CD4-positive, CD25-positive, alpha-beta regulatory T cell (primary cell): ENCODE data around the gene DRC7. TPM values are rescaled to one million over a fixed set of nuclear protein-coding genes. Genes with fewer than 3 reads are reported as not detected.

Experiments used
- ATAC-seq, 2 donors: fragments of 150-1000 bp; cut with Tn5 transposase; one replicate each; pipeline ENCODE4 v1.10.0; 2021; ENCODE audit warnings: low read depth in 2 of 2, moderate number of reproducible peaks in 2 of 2, moderate library complexity in 1 of 2
- DNase-seq, 3 donors: peaks; one replicate each; pipeline versions ENCODE4 v3.0.0 to v3.0.0-alpha.2; 2012 to 2022; ENCODE audit warnings: mixed read lengths in 1 of 3
- H3K27ac ChIP-seq: one replicate; pipeline ENCODE4 v1.7.0; 2013; ENCODE audit warnings: mild to moderate bottlenecking, low read length; ENCODE audit not compliant: insufficient read depth, poor library complexity, severe bottlenecking
- H3K27me3 ChIP-seq: one replicate; pipeline ENCODE4 v1.7.0; 2013; ENCODE audit warnings: low read length; ENCODE audit not compliant: control insufficient read depth, insufficient read depth
- H3K36me3 ChIP-seq: one replicate; pipeline ENCODE4 v1.7.0; 2013; ENCODE audit warnings: mild to moderate bottlenecking, low read length, moderate library complexity; ENCODE audit not compliant: control insufficient read depth, insufficient read depth
- H3K4me1 ChIP-seq: 2 replicates; pipeline ENCODE4 v1.7.0; 2013; ENCODE audit warnings: mild to moderate bottlenecking, low read length; ENCODE audit not compliant: insufficient read depth, control insufficient read depth, poor library complexity, severe bottlenecking
- H3K4me3 ChIP-seq: one replicate; pipeline ENCODE4 v1.7.0; 2013; ENCODE audit warnings: low read depth, mild to moderate bottlenecking, low read length, moderate library complexity
- H3K9me3 ChIP-seq, 2 experiments: 1 replicate in 1 of 2; 2 replicates in 1 of 2; pipeline ENCODE4 v1.7.0; 2013; ENCODE audit warnings: low read length in 2 of 2, mild to moderate bottlenecking in 1 of 2, moderate library complexity in 1 of 2; ENCODE audit not compliant: control insufficient read depth in 2 of 2
- H3K27ac Mint-ChIP-seq, 3 donors: one replicate each; pipeline ENCODE4 v1.8.0; 2020 to 2022; ENCODE audit warnings: mild to moderate bottlenecking in 3 of 3, mixed read lengths in 3 of 3, moderate library complexity in 2 of 3
- H3K27me3 Mint-ChIP-seq: one replicate; pipeline ENCODE4 v1.8.0; 2022; ENCODE audit warnings: mild to moderate bottlenecking, mixed read lengths
- H3K36me3 Mint-ChIP-seq: one replicate; pipeline ENCODE4 v1.8.0; 2020; ENCODE audit warnings: mixed read lengths
- H3K4me1 Mint-ChIP-seq, 4 donors: one replicate each; pipeline ENCODE4 v1.8.0; 2020 to 2022; ENCODE audit warnings: mixed read lengths in 4 of 4, mild to moderate bottlenecking in 1 of 4
- H3K4me3 Mint-ChIP-seq, 4 donors: one replicate each; pipeline ENCODE4 v1.8.0; 2020 to 2022; ENCODE audit warnings: mild to moderate bottlenecking in 4 of 4, mixed read lengths in 4 of 4, moderate library complexity in 3 of 4
- H3K9me3 Mint-ChIP-seq, 7 donors: one replicate each; pipeline ENCODE4 v1.8.0; 2020 to 2022; ENCODE audit warnings: mixed read lengths in 7 of 7, mild to moderate bottlenecking in 3 of 7, moderate library complexity in 2 of 7
- polyA plus RNA-seq, 4 donors: library from polyadenylated mRNA; unstranded; fragments of 300-500 nt; fragmentation: Illumina TruSeq; gene quantifications; one replicate each; pipeline ENCODE4 v1.2.3, GENCODE V29; 2021
- total RNA-seq: library from RNA; stranded (reverse); gene quantifications from one replicate; pipeline ENCODE4 v1.2.3, GENCODE V29; 2022

The DRC7 gene
- total and polyA plus RNA-seq, 5 donors from 2014 or later, result not detected

DNA sequence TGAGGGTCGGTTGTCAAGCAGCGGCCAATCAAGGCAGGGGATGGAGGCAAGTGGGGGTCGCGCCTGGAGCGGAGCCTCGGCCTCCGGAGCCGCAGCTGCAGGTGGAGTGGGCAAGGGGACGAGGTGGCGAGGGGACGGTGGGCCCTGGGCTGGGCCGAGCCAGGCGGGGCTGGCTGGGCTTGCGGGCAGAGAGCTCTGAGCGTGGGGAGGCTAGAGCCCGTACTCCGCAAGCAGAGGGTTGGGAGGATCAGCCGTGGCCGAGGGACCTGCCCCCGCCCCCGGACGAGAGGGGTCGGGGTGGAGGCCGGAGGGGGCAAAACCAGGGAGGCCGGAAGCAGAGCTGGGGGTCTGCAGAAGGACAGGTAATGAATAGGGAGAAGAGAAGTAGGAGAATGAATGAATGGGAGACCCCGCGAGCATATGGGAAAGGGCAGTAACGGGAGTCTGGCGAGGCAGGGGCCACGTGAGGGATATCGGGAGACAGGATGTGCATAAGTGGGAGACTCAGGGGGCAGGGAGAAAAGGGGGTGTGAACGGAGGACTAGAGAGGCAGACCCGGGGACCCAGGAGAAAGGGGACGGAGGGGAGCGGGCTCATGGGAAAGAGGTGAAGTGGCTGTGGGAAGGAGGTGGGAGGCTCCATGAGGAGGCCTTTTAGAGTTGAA lies 41.3 kb downstream of the DRC7 start, which contains the start of gene KATNB1:
TSS of gene KATNB1 (plus strand) at position 16 of the 664 bp plus-strand sequence. CDS start 1,474 bp downstream, outside the sequence.
- Mint-ChIP-seq H3K9me3 (peaks cover 0 to 6% (median 0%) of the 10 kb centered on the region in 7 donors), H3K4me1 (peaks cover 0 to 42% (median 17%) of the 10 kb centered on the region in 4 donors), H3K4me3 (peak within 1 kb of the TSS; percentile 90 to 99 (median 98)), H3K27ac (peak within 1 kb of the TSS; percentile 97 to 98 (median 98)), H3K36me3 (peaks cover 9% of the 10 kb centered on the region), H3K27me3 (peaks cover 6% of the 10 kb centered on the region)
- Histone ChIP-seq H3K9me3 (no peaks in the 10 kb centered on the region), H3K4me1 (peaks cover 23% of the 10 kb centered on the region), H3K4me3 (peak within 1 kb of the TSS; percentile 89), H3K27me3 (no peaks in the 10 kb centered on the region), H3K36me3 (no peaks in the 10 kb centered on the region), H3K27ac (peak within 1 kb of the TSS; percentile 79)
- DNase-seq (no peak), ATAC-seq (peak in 1 of 2 donors; percentile 5)

DNA sequence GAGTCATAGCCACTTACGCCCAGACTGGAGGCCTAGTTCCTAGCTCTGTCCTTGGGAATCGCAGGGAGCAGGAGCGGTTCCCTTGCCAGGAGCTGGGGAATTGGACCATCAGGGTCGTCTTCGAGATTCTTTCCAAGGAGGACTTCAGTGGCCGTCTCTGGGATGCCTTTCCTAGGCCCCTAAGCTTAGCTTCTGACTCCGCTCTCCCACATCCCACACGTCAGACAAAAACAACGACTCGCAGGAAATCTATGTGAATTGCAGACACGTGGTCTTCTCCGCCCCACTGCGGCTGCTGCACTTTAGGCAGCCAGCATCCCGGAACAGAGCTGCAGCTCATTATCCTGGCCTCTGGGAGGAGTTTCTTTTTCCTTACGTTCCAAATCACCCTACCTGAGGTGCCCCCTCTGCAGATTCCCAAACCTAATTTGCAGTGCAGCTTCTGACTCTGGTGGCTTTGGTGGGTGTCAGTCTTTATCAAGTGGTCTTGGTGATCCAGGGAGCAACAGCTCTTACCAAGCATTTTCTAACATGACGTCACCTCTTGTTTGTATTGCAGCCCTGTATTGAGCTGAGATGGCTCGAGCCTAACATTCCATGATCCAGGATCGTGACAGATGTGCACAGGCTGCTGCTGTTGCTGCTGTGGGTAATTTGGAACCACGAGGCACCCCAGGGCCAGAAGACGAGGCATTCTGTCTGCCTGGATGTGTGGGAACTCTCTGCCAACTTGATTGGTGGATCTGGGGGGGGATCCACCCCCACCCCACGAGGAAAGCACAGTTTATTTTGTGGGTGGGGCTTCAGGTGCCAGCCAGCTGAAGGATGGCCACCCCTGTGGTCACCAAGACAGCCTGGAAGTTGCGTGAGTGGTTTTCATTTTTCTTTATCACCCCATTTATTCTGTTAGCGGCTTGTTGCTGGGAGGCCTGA lies 42.1 kb downstream of the DRC7 start:
- Mint-ChIP-seq H3K36me3 (peaks cover 12% of the 10 kb centered on the region), H3K4me1 (peaks cover 0 to 42% (median 17%) of the 10 kb centered on the region in 4 donors), H3K27me3 (peaks cover 6% of the 10 kb centered on the region), H3K4me3 (peak overlapping the region; percentile 90 to 99 (median 98)), H3K9me3 (peaks cover 0 to 6% (median 0%) of the 10 kb centered on the region in 7 donors), H3K27ac (peak overlapping the region; percentile 48 to 97 (median 97))
- ATAC-seq (no peak), DNase-seq (peak; percentile 24 to 62 (median 25))
- no peaks in the 10 kb centered on the region for H3K27me3 ChIP-seq
- peak overlapping the region; percentile 79 for H3K27ac ChIP-seq
- H3K36me3 ChIP-seq, result no peaks in the 10 kb centered on the region
- peak overlapping the region; percentile 80 for H3K4me3 ChIP-seq
- H3K4me1 ChIP-seq, result peaks cover 23% of the 10 kb centered on the region
- H3K9me3 ChIP-seq, result no peaks in the 10 kb centered on the region

DNA sequence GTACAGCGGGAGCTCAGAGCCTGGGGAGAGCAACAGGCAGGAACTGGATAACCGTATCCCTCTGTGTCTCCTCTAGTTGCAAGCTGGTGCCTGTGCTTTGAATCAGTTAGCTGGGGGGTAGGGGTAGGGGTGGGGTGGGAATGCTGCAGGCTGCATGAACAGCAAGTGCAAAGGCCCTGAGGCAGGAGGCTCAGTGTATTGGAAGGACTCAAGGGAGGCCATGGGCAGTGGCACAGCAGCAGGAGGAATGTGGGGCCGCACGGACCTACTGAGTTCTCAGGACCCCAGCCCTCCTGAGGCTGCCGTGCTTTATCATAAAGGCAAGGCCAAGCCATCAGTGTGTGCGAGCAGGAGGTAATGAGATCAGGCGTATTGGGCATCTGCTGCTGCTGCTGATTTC lies 44.2 kb downstream of the DRC7 start:
- no peak overlapping the region for H3K4me3 Mint-ChIP-seq
- no peaks in the 10 kb centered on the region for H3K27me3 ChIP-seq
- H3K36me3 Mint-ChIP-seq, result peaks cover 10% of the 10 kb centered on the region
- H3K36me3 ChIP-seq, result peaks cover 2% of the 10 kb centered on the region
- H3K9me3 Mint-ChIP-seq, result no peaks in the 10 kb centered on the region
- DNase-seq (no peak), ATAC-seq (no peak)
- H3K4me1 ChIP-seq, result peaks cover 23% of the 10 kb centered on the region
- peaks cover 6% of the 10 kb centered on the region for H3K27me3 Mint-ChIP-seq
- no peaks in the 10 kb centered on the region for H3K9me3 ChIP-seq
- peaks cover 0 to 36% (median 17%) of the 10 kb centered on the region in 4 donors for H3K4me1 Mint-ChIP-seq
- no peak overlapping the region for H3K4me3 ChIP-seq
- H3K27ac ChIP-seq, result no peak overlapping the region
- no peak overlapping the region for H3K27ac Mint-ChIP-seq

DNA sequence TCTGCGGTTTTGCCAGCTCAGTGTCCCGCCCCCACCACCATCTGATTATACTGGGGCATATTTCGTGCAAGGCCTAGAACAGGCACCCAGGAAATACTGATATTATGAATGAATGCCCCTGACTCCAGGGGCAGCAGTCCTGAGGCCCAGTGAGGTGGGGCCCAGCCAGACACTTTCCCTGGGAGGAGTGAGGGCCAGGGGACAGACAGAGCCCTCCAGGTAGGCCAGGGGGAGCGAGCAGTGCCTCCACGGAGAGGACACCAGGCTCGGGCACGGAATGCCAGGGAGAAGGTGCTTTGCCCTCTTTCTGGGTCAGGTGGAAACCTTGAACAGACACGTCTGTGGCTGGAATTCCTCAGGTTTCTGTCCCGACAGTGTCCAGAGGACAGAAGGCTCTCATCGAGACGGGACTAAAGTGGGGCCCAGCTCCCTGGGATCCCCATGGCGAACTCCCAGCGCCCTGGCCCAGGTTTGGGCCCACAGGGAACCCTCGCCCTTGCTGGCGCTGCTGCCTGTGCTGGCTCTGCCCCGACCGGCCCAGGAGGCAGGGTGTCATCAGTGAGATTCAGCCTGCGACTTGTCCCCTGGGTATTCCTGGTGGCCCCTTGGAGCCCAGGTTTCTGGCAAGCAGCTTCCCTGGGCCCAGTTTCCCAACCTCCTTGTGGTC lies 45.3 kb downstream of the DRC7 start:
- Histone ChIP-seq H3K27ac (no peak overlapping the region), H3K36me3 (peaks cover 2% of the 10 kb centered on the region), H3K4me3 (no peak overlapping the region), H3K27me3 (no peaks in the 10 kb centered on the region), H3K4me1 (peaks cover 16% of the 10 kb centered on the region), H3K9me3 (no peaks in the 10 kb centered on the region)
- Mint-ChIP-seq H3K4me3 (no peak overlapping the region), H3K4me1 (peaks cover 0 to 30% (median 17%) of the 10 kb centered on the region in 4 donors), H3K27me3 (peaks cover 6% of the 10 kb centered on the region), H3K27ac (no peak overlapping the region), H3K36me3 (peaks cover 15% of the 10 kb centered on the region), H3K9me3 (no peaks in the 10 kb centered on the region)
- no peak for DNase-seq
- no peak for ATAC-seq

DNA sequence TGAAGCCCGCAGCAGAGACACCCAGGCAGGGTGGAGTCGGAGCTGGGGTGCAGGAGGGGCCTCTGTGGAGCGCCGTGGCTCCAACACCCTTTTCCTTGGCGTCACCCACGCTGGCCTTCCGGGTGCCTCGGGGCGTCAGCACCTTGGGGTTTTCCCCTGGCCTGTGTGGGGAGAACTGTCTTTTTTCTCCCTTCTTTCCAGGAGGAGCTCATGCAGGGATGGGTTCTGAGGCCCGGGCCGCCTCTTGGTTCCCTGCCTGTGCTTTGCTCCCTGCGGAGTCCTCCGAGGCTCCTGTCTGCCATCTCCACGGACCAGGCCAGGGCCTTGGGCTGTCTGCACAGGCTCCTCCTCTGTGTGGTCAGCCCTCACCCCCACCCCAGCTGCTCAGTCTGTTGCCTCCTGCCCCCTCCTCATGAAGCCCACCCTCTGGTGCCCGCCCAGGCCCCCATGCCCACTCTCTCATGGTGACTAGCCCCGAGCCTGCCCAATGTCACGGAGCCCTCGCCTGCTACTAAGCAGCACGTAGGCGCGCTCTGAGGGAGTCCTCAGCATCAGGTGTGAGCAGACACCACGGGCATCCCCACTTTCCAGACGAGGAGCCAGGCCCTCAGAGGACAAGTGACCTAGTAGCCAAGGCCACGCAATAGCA lies 45.9 kb downstream of the DRC7 start:
- Mint-ChIP-seq H3K36me3 (peaks cover 18% of the 10 kb centered on the region), H3K4me1 (peaks cover 0 to 25% (median 14%) of the 10 kb centered on the region in 4 donors), H3K4me3 (no peak overlapping the region), H3K27ac (no peak overlapping the region), H3K9me3 (no peaks in the 10 kb centered on the region), H3K27me3 (no peaks in the 10 kb centered on the region)
- ATAC-seq (no peak), DNase-seq (no peak)
- Histone ChIP-seq H3K4me1 (peaks cover 15% of the 10 kb centered on the region), H3K36me3 (peaks cover 2% of the 10 kb centered on the region), H3K9me3 (no peaks in the 10 kb centered on the region), H3K27me3 (no peaks in the 10 kb centered on the region), H3K27ac (no peak overlapping the region), H3K4me3 (no peak overlapping the region)

DNA sequence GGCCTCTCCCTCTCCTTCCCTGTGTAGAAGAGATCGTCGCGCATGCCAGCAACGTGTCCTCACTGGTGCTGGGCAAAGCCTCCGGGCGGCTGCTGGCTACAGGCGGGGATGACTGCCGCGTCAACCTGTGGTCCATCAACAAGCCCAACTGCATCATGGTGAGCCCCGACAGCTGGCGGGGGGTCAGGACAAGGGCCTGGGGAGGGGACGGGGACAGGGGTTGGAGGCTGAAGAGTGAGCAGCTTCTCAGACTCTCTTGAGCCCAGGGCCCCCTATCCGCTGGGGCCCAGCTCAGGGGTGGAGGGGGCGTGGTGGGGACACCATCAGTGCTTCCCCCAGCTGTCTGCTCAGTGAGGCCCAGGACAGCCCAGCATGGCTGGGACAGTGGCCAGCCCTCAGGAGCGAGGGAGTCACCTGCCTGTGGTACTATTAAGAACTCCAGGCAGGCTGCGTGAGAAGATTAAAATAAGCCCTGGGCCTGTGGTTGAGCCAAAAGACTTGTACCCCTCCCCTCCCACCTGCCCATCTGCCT lies 47.1 kb downstream of the DRC7 start:
- ATAC-seq, result no peak
- no peak overlapping the region for H3K27ac Mint-ChIP-seq
- no peak overlapping the region for H3K4me3 ChIP-seq

DNA sequence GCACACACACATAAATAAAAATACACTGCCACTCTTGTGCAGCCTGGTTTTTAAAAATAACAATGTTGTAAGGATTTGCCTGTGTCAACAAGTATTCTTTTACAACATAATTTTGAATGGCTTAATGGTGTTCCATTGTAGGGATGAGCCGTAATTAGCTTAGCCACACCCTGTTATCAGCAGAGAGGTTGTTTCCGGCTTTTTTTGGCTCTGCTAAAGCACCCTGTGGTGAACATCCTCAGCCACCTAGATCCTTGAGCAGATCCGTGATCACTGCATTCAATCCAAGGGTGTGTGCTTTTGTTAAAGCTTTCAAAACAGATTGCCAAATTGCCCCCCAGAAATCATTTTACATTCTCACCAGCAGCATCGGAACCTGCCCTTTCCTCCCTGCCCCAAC lies 47.9 kb downstream of the DRC7 start:
- Histone ChIP-seq H3K27ac (no peak overlapping the region), H3K36me3 (peaks cover 2% of the 10 kb centered on the region), H3K27me3 (no peaks in the 10 kb centered on the region), H3K4me3 (no peak overlapping the region), H3K9me3 (no peaks in the 10 kb centered on the region), H3K4me1 (no peaks in the 10 kb centered on the region)
- ATAC-seq (no peak), DNase-seq (no peak)
- Mint-ChIP-seq H3K4me3 (no peak overlapping the region), H3K27ac (peak overlapping the region in 1 of 3 donors; percentile 25), H3K4me1 (peaks cover 2 to 6% (median 5%) of the 10 kb centered on the region in 4 donors), H3K27me3 (no peaks in the 10 kb centered on the region), H3K9me3 (no peaks in the 10 kb centered on the region), H3K36me3 (peaks cover 18% of the 10 kb centered on the region)

More for the DNA sequence above, 47.1 kb downstream of the DRC7 start:
- H3K27ac ChIP-seq, result no peak overlapping the region
- H3K36me3 Mint-ChIP-seq, result peaks cover 18% of the 10 kb centered on the region
- no peaks in the 10 kb centered on the region for H3K27me3 Mint-ChIP-seq
- H3K4me3 Mint-ChIP-seq, result no peak overlapping the region
- H3K4me1 Mint-ChIP-seq, result peaks cover 6 to 14% (median 7%) of the 10 kb centered on the region in 4 donors
- no peaks in the 10 kb centered on the region for H3K9me3 Mint-ChIP-seq
- no peaks in the 10 kb centered on the region for H3K27me3 ChIP-seq
- H3K4me1 ChIP-seq, result peaks cover 4% of the 10 kb centered on the region
- H3K9me3 ChIP-seq, result no peaks in the 10 kb centered on the region
- peaks cover 2% of the 10 kb centered on the region for H3K36me3 ChIP-seq
- DNase-seq, result no peak
